SU-DHL-6 (cell line): ENCODE measurements around the gene HRH4.

Source experiments
- H2AFZ ChIP-seq: fragments of 200-600 bp; sonication (generic); 2 replicates; pipeline ENCODE4 v1.6.1; 2014; ENCODE audit warnings: low read depth, mild to moderate bottlenecking, moderate library complexity, mixed read lengths, antibody characterized with exemption, low read length; ENCODE audit not compliant: severe bottlenecking
- H3F3A ChIP-seq: fragments of 200-600 bp; shearing (Covaris generic); 2 replicates; pipeline ENCODE4 v1.6.0; 2016; ENCODE audit warnings: antibody characterized with exemption, mild to moderate bottlenecking; ENCODE audit not compliant: insufficient read depth
- H3K27ac ChIP-seq: fragments of 200-600 bp; sonication (generic); 2 replicates; pipeline ENCODE4 v1.5.1; 2016; ENCODE audit warnings: low read depth, mild to moderate bottlenecking, low read length, moderate library complexity, mixed read lengths
- H3K27me3 ChIP-seq: fragments of 200-600 bp; sonication (generic), shearing (Covaris generic); 2 replicates; pipeline ENCODE4 v1.6.0; 2014; ENCODE audit warnings: mild to moderate bottlenecking, low read length
- H3K36me3 ChIP-seq: fragments of 200-600 bp; sonication (generic); 2 replicates; pipeline ENCODE4 v1.6.1; 2014; ENCODE audit warnings: mild to moderate bottlenecking, low read length, mixed read lengths
- H3K4me2 ChIP-seq: fragments of 300-600, 200-600 bp; shearing (Covaris generic), sonication (generic); 2 replicates; pipeline ENCODE4 v1.6.0; 2014; ENCODE audit warnings: low read length, low read depth, mild to moderate bottlenecking; ENCODE audit not compliant: poor library complexity, severe bottlenecking
- H3K4me3 ChIP-seq: fragments of 200-600 bp; sonication (generic); 2 replicates; pipeline ENCODE4 v1.5.1; 2014; ENCODE audit warnings: antibody characterized with exemption, low read length, mild to moderate bottlenecking, mixed read lengths; ENCODE audit not compliant: insufficient read depth, poor library complexity, severe bottlenecking
- H3K79me2 ChIP-seq: fragments of 200-600 bp; sonication (generic); 2 replicates; pipeline ENCODE4 v1.6.1; 2014; ENCODE audit warnings: mild to moderate bottlenecking, low read length, moderate library complexity; ENCODE audit not compliant: insufficient read depth
- H3K9ac ChIP-seq: fragments of 200-600 bp; sonication (generic); 2 replicates; pipeline ENCODE4 v1.7.0; 2014; ENCODE audit warnings: mild to moderate bottlenecking, low read length
- H3K9me2 ChIP-seq: fragments of 200-600 bp; sonication (generic); replicated peaks from 2 replicates; pipeline ENCODE4 v1.6.1; 2014; ENCODE audit warnings: low read length; ENCODE audit not compliant: insufficient read depth
- H3K9me3 ChIP-seq: fragments of 200-600 bp; sonication (generic); 2 replicates; pipeline ENCODE4 v1.6.1; 2014; ENCODE audit warnings: low read length, mixed read lengths; ENCODE audit not compliant: insufficient read depth
- H4K20me1 ChIP-seq: fragments of 200-600 bp; sonication (generic); 2 replicates; pipeline ENCODE4 v1.6.1; 2014; ENCODE audit warnings: low read depth, mild to moderate bottlenecking, antibody characterized with exemption, low read length, moderate library complexity, mixed read lengths
- CTCF ChIP-seq: fragments of 200-600 bp; sonication (generic); IDR thresholded peaks from one replicate; pipeline ENCODE4 v1.5.1; 2017; ENCODE audit warnings: antibody characterized with exemption, mild to moderate bottlenecking, low read length, moderate library complexity; ENCODE audit not compliant: insufficient read depth, poor library complexity, severe bottlenecking
- EZH2phosphoT487 ChIP-seq: fragments of 200-600 bp; sonication (generic), shearing (Covaris generic); conservative IDR thresholded peaks from 2 replicates; pipeline ENCODE4 v1.6.1; 2018; ENCODE audit warnings: mild to moderate bottlenecking, antibody characterized with exemption, low read length, moderate library complexity, mixed read lengths

The HRH4 gene

GRCh38 chr18:24488824-24489493, 28.5 kb downstream of the HRH4 start:
- H3F3A ChIP-seq, result peaks cover 9% of the 10 kb centered on the region
- H3K4me3 ChIP-seq, result no peak overlapping the region
- no peak overlapping the region for H2AFZ ChIP-seq
- no peaks in the 10 kb centered on the region for H4K20me1 ChIP-seq
- no peaks in the 10 kb centered on the region for H3K9me2 ChIP-seq
- no peak overlapping the region for H3K4me2 ChIP-seq
- no peaks in the 10 kb centered on the region for H3K27me3 ChIP-seq
- no peak overlapping the region for H3K9ac ChIP-seq
- TF ChIP-seq EZH2phosphoT487 (no peak), CTCF (peak; percentile 70)
- H3K79me2 ChIP-seq, result no peaks in the 10 kb centered on the region
- H3K36me3 ChIP-seq, result no peaks in the 10 kb centered on the region
- H3K9me3 ChIP-seq, result no peaks in the 10 kb centered on the region
- no peak overlapping the region for H3K27ac ChIP-seq

GRCh38 chr18:24490539-24490938, 30.1 kb downstream of the HRH4 start:
- Histone ChIP-seq H3K9me3 (no peaks in the 10 kb centered on the region), H3K27me3 (no peaks in the 10 kb centered on the region), H3F3A (peaks cover 9% of the 10 kb centered on the region), H3K27ac (no peak overlapping the region; the same call in 1 of the 2 replicates), H4K20me1 (no peaks in the 10 kb centered on the region), H3K4me2 (no peak overlapping the region), H3K36me3 (no peaks in the 10 kb centered on the region), H3K9me2 (no peaks in the 10 kb centered on the region), H2AFZ (no peak overlapping the region), H3K79me2 (no peaks in the 10 kb centered on the region), H3K4me3 (no peak overlapping the region), H3K9ac (no peak overlapping the region)
- TF ChIP-seq CTCF (no peak), EZH2phosphoT487 (no peak)

GRCh38 chr18:24491927-24492834, 31.7 kb downstream of the HRH4 start:
- no peaks in the 10 kb centered on the region for H4K20me1 ChIP-seq
- H3K9me3 ChIP-seq, result no peaks in the 10 kb centered on the region
- H3K36me3 ChIP-seq, result no peaks in the 10 kb centered on the region
- H3K9ac ChIP-seq, result peak overlapping the region; percentile 13
- H3K79me2 ChIP-seq, result no peaks in the 10 kb centered on the region
- no peaks in the 10 kb centered on the region for H3K9me2 ChIP-seq
- peak overlapping the region; percentile 12 for H3K4me3 ChIP-seq
- H3F3A ChIP-seq, result peaks cover 9% of the 10 kb centered on the region
- TF ChIP-seq CTCF (no peak), EZH2phosphoT487 (no peak)
- peak overlapping the region; percentile 60 for H3K4me2 ChIP-seq
- peak overlapping the region; percentile 48 for H3K27ac ChIP-seq
- H3K27me3 ChIP-seq, result no peaks in the 10 kb centered on the region
- peak overlapping the region; percentile 73 for H2AFZ ChIP-seq
